Measurements from ENCODE around the gene GRIP2.

GRIP2 gene

GRCh38 chr3:14439501-14440167, 100.5 kb downstream of the GRIP2 start:
- H3K9me3 ChIP-seq (ENCODE audit: control insufficient read depth in 1 of 2, low read length in 2 of 2) = no peaks in the 10 kb centered on the region
- peak overlapping the region in 1 of 2 donors; percentile 9 for H3K4me3 ChIP-seq (ENCODE audit: low read depth in 1 of 2, low read length in 2 of 2)
- H3K36me3 ChIP-seq (ENCODE audit: control insufficient read depth in 1 of 2, insufficient read depth in 2 of 2, low read length in 2 of 2) = peaks cover 0 to 2% of the 10 kb centered on the region in 2 donors
- H3K9ac ChIP-seq (ENCODE audit: low read depth in 1 of 2, low read length in 2 of 2) = no peak overlapping the region
- H3K27me3 ChIP-seq (ENCODE audit: control insufficient read depth in 1 of 2, insufficient read depth in 2 of 2, low read length in 2 of 2) = no peaks in the 10 kb centered on the region
- no peak overlapping the region for H3K27ac ChIP-seq (ENCODE audit: low read depth, low read length)
- peaks cover 39 to 54% of the 10 kb centered on the region in 2 donors for H3K4me1 ChIP-seq (ENCODE audit: control insufficient read depth in 1 of 2, insufficient read depth in 2 of 2, low read length in 2 of 2)

Data from duodenal mucosa (tissue), 2 donors.